Colonic mucosa (tissue), 4 donors: ENCODE measurements around the gene PARP3. TPM values are rescaled to one million over a fixed set of nuclear protein-coding genes. Genes with fewer than 3 reads are reported as not detected.
A peak's percentile ranks its signal among the peaks of the same experiment; 100 is the strongest.

Experiments
- DNase-seq: peaks from one replicate; pipeline ENCODE4 v3.0.0-alpha.2; 2020
- H3K27ac ChIP-seq: fragments of 200-600 bp; one replicate; pipeline ENCODE4 v1.8.0; 2021
- H3K27me3 ChIP-seq: fragments of 200-600 bp; one replicate; pipeline ENCODE4 v1.8.0; 2021
- H3K36me3 ChIP-seq: fragments of 200-600 bp; one replicate; pipeline ENCODE4 v1.8.0; 2021
- H3K4me1 ChIP-seq: fragments of 200-600 bp; one replicate; pipeline ENCODE4 v1.8.0; 2021; ENCODE audit warnings: mild to moderate bottlenecking
- H3K4me3 ChIP-seq: fragments of 200-600 bp; one replicate; pipeline ENCODE4 v1.8.0; 2021
- H3K9ac ChIP-seq, 2 donors: one replicate each; pipeline ENCODE4 v1.7.0; 2013; ENCODE audit warnings: control low read depth in 2 of 2, low read depth in 2 of 2, low read length in 2 of 2
- H3K9me3 ChIP-seq: fragments of 200-600 bp; one replicate; pipeline ENCODE4 v1.8.0; 2021
- CTCF ChIP-seq: fragments of 200-600 bp; IDR thresholded peaks from one replicate; pipeline ENCODE4 v1.8.0; 2022; ENCODE audit warnings: antibody characterized with exemption, mild to moderate bottlenecking
- intact Hi-C: fragments of 100-400 bp; cut with DNase I; formaldehyde crosslinking; loops from one replicate; pipeline ENCODE4 v1.14.1; 2022
- total RNA-seq, 2 donors: library from RNA; stranded (reverse); fragmentation: NEBNext Ultra II Directional in 1 of 2; extraction: Animal tissue kit (Norgen Biotek cat#: 25700) in 1 of 2; gene quantifications; one replicate each; pipeline ENCODE4 v1.2.1, GENCODE V29; 2021
- donor health status: healthy.
- donor health status: DM: no; HTN: no; CAD: no.
- donor health status: DM: no; HTN: no; CAD: no.

The PARP3 gene
- total RNA-seq, 2 donors from 2014 or later = 17.0 to 18.0 TPM

GRCh38 chr3:51955893-51956770 lies 14.0 kb downstream of the PARP3 start:
- Histone ChIP-seq H3K9ac (peak overlapping the region; percentile 53 to 67), H3K36me3 (no peaks in the 10 kb centered on the region), H3K4me3 (peak overlapping the region; percentile 32), H3K27ac (no peak overlapping the region), H3K9me3 (no peaks in the 10 kb centered on the region), H3K4me1 (peaks cover 6% of the 10 kb centered on the region), H3K27me3 (no peaks in the 10 kb centered on the region)
- DNase-seq = no peak
- no peak for TF ChIP-seq CTCF
- intact Hi-C loops = no loop called here

GRCh38 chr3:51957520-51958205 lies 15.5 kb downstream of the PARP3 start:
- TF ChIP-seq CTCF = no peak
- Histone ChIP-seq H3K27ac (no peak overlapping the region), H3K36me3 (no peaks in the 10 kb centered on the region), H3K9me3 (no peaks in the 10 kb centered on the region), H3K4me1 (peaks cover 6% of the 10 kb centered on the region), H3K27me3 (no peaks in the 10 kb centered on the region), H3K9ac (no peak overlapping the region), H3K4me3 (no peak overlapping the region)
- no peak for DNase-seq
- intact Hi-C loops = no loop called here

GRCh38 chr3:51958603-51959521 lies 16.7 kb downstream of the PARP3 start:
- Histone ChIP-seq H3K27me3 (no peaks in the 10 kb centered on the region), H3K9me3 (no peaks in the 10 kb centered on the region), H3K9ac (no peak overlapping the region), H3K27ac (no peak overlapping the region), H3K4me3 (no peak overlapping the region), H3K4me1 (peaks cover 6% of the 10 kb centered on the region), H3K36me3 (no peaks in the 10 kb centered on the region)
- intact Hi-C loops = no loop called here
- DNase-seq = no peak
- TF ChIP-seq CTCF = no peak

- intact Hi-C loops = no loop called here
- no peak overlapping the region for H3K9ac ChIP-seq
- H3K4me1 ChIP-seq = peaks cover 6% of the 10 kb centered on the region
- no peaks in the 10 kb centered on the region for H3K9me3 ChIP-seq
- H3K27me3 ChIP-seq = no peaks in the 10 kb centered on the region
- no peak overlapping the region for H3K4me3 ChIP-seq
- no peaks in the 10 kb centered on the region for H3K36me3 ChIP-seq
- DNase-seq = no peak
- no peak overlapping the region for H3K27ac ChIP-seq
- no peak for TF ChIP-seq CTCF
Observed at GRCh38 chr3:51959651-51960050, 17.5 kb downstream of the PARP3 start.

GRCh38 chr3:51960386-51960785 lies 18.2 kb downstream of the PARP3 start:
- no peak for TF ChIP-seq CTCF

More at GRCh38 chr3:51960386-51960785, 18.2 kb downstream of the PARP3 start:
- Histone ChIP-seq H3K4me3 (no peak overlapping the region), H3K4me1 (peaks cover 6% of the 10 kb centered on the region), H3K9ac (no peak overlapping the region), H3K27ac (no peak overlapping the region), H3K27me3 (no peaks in the 10 kb centered on the region), H3K9me3 (no peaks in the 10 kb centered on the region), H3K36me3 (no peaks in the 10 kb centered on the region)
- intact Hi-C loops = no loop called here
- DNase-seq = no peak
